Fibroblast of villous mesenchyme (primary cell): ENCODE measurements around the gene MYO15A. TPM values are rescaled to one million over a fixed set of nuclear protein-coding genes. Genes with fewer than 3 reads are reported as not detected.
A peak's percentile ranks its signal among the peaks of the same experiment; 100 is the strongest.

Experiments
- DNase-seq: peaks from one replicate; pipeline ENCODE4 v3.0.0-alpha.2; 2010; ENCODE audit warnings: low read depth
- H3K4me3 ChIP-seq: 2 replicates; pipeline ENCODE4 v1.5.1; 2011; ENCODE audit warnings: low read depth, mild to moderate bottlenecking, low read length
- total RNA-seq: library from RNA; depleted of rRNA; stranded (reverse); fragments of >200 nt; gene quantifications from 2 replicates; pipeline ENCODE4 v1.2.3, GENCODE V29; 2012
- TF ChIP-seq, protein P1 (sequence below): IDR thresholded peaks from 2 replicates; pipeline ENCODE4 v1.5.1; 2012; ENCODE audit warnings: low read depth, mild to moderate bottlenecking, low read length; ENCODE audit not compliant: insufficient read depth

Gene MYO15A
- total RNA-seq, 1 donor, result 0.43 TPM

DNA sequence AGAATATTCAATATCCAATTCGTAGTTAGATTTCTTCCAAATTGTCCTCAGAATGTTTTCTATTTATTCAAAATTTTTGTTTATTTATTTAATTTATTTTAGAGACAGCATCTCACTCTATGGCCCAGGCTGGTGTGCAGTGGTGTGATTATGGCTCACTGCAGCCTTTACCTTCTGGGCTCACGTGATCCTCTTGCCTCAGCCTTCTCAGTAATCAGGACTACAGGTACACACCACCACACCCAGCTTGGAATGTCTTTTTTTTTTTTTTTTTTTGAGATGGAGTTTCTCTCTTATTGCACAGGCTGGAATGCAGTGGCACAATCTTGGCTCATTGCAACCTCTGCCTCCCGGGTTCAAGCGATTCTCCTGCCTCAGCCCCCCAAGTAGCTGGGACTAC, 24.3 kb upstream of the MYO15A start:
- TF ChIP-seq, protein P1, sequence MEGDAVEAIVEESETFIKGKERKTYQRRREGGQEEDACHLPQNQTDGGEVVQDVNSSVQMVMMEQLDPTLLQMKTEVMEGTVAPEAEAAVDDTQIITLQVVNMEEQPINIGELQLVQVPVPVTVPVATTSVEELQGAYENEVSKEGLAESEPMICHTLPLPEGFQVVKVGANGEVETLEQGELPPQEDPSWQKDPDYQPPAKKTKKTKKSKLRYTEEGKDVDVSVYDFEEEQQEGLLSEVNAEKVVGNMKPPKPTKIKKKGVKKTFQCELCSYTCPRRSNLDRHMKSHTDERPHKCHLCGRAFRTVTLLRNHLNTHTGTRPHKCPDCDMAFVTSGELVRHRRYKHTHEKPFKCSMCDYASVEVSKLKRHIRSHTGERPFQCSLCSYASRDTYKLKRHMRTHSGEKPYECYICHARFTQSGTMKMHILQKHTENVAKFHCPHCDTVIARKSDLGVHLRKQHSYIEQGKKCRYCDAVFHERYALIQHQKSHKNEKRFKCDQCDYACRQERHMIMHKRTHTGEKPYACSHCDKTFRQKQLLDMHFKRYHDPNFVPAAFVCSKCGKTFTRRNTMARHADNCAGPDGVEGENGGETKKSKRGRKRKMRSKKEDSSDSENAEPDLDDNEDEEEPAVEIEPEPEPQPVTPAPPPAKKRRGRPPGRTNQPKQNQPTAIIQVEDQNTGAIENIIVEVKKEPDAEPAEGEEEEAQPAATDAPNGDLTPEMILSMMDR, result no peak
- no peak overlapping the region for H3K4me3 ChIP-seq

DNA sequence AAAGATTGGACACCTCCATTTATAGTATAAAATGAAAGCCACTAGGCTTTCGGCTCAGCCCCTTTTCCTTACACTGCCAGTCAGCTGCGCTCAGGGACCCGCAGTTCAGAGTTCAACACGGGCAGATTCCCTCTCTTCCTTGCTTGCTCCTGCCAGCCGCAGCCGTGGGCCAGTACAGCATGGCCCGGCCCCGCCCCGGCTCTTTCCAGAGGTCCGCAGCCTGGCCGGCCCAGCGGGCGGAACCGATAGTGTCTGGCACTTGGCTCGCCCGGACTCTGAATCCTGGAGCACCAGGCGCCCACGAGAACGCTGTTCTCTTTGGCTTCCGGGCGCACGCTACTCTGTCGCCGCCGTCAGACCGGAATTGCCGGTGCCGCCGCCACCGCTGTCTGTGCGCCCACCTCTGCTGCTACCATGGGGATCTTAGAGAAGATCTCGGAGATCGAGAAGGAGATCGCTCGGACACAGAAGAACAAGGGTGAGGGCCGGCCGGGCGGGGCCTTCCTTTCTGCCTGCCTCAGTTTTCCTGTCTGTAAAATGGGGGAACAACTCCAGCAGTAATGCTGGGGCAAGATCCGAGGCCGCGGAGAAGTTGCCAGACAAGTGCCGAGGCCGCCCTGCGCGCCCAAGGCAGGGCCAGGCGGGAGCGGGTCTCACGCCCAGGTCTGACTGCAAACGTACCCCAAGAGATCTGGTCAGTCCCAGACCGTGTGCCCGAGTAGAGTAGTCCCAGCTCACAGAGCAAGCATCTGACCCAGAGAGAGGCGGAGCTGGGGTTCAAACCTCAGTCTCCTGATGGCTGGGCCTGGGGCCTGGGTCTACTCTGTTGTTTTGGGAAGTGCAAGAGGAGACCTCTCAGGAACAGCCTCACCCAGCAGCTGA, 20.7 kb upstream of the MYO15A start, which contains the start of gene DRG2:
DRG2 (plus strand) TSS at position 339 of the 882 bp plus-strand sequence; CDS start at position 415, 76 bp downstream.
- peak; percentile 95 for DNase-seq
- peak within 1 kb of the TSS; percentile 94 for H3K4me3 ChIP-seq
- TF ChIP-seq, protein P1, result no peak

More for the DNA sequence above, 24.3 kb upstream of the MYO15A start:
- DNase-seq, result no peak

DNA sequence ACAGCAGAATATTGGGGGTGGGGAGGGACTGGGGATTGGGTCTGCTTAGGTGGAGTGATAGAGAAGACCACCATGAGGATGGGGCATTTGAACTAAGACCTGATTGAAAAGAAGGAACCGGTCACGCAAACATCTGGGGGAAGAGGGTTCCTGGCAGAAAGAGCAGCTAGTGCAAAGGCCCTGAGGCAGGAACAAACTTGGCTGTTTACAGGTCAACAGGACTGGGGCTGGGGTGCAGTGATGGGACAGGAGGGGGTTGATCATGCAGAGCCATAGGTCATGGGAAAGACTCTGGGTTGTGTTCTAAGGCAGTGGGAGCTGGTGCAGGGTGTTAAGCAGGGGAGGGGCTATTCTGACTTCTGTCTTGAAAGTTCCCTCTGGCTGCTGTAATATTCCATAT, 18.9 kb upstream of the MYO15A start:
- no peak for DNase-seq
- TF ChIP-seq, protein P1, result no peak
- H3K4me3 ChIP-seq, result no peak overlapping the region

DNA sequence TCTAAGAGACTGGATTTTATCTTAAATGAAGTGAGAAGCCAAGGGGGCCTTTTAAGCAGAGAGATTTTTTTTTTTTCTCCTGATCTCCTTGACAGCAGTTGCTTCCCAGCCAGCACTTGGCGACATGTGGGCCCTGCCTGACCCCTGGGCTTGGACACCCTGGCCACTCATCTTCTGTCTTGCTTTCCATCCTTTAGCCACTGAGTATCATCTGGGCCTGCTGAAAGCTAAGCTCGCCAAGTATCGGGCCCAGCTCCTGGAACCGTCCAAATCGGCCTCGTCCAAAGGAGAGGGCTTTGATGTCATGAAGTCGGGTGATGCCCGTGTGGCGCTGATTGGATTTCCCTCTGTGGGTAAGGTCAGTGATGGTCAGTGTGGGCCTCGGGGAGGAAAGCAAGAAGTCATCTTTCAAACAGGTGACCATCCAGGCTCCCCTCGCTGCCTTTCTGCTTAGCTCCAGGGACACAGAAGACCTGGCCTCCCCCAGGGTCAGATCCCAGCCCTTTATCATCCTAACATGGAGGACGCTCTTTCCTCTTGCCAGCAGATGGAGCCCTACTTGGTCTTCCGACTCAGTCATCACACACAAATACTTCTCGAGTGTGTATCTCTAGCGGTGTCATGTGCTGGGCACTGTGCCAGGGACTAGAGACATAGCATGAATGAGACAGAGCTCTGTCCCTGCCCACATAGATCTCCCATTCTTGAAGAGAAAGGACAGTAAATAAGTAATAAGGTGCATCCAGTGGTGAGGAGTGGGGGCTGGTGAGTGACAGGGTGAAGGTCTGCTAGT, 14.7 kb upstream of the MYO15A start:
- no peak overlapping the region for H3K4me3 ChIP-seq
- peak; percentile 81 for DNase-seq
- TF ChIP-seq, protein P1, result peak; percentile 58

DNA sequence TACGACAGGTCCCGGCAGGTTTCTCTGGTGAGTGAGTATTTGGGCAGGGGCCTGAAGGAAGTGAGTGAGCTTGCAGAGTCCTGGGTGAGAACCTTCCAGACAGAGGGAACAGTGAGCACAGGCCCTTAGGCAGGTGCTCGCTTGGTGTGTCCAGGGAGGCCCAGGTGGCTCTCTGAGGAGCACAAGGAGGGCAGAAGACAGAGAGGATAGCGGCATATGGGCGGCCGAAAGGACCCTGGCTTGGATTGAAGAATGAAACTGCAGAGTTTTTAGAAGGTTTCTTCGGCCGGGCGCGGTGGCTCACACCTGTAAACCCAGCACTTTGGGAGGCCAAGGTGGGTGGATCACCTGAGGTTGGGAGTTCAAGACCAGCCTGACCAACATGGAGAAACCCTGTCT, 14.1 kb upstream of the MYO15A start:
- TF ChIP-seq, protein P1, result no peak
- H3K4me3 ChIP-seq, result no peak overlapping the region
- no peak for DNase-seq

DNA sequence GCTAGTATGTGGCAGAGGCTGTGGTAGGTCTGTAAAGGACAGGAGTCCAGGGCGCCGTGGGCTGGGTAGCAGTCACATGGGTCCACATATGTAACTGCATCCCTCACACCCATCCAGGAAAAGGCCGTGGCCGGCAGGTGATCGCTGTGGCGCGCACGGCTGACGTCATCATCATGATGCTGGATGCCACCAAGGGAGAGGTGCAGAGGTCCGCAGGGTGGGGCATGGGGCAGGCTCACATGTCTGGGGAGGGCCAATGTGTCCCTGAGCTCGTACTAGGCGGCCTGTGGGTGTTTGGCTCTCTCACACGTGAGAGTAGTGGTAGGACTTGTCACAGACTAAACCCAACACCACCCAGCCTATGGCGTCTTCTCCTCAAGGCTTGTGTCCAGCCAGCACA, 9.0 kb upstream of the MYO15A start:
- TF ChIP-seq, protein P1, result no peak
- no peak for DNase-seq
- no peak overlapping the region for H3K4me3 ChIP-seq
